Thyroid gland (tissue), 4 donors: Measurements from ENCODE around the gene TSKU.

Experiments
- CTCF ChIP-seq, 6 experiments: fragments of 200-600 bp in 3 of 6; fragments of 450-650 bp in 3 of 6; sonication (generic) in 3 of 6; IDR thresholded peaks; one replicate each; pipeline ENCODE4 v1.5.1; 2016 to 2019; ENCODE audit warnings: antibody characterized with exemption in 6 of 6, mild to moderate bottlenecking in 2 of 6, inconsistent platforms in 1 of 6, moderate library complexity in 1 of 6
- POLR2A ChIP-seq, 2 donors: fragments of 450-650 bp; IDR thresholded peaks; one replicate each; pipeline ENCODE4 v1.6.1; 2017; ENCODE audit warnings: antibody characterized with exemption in 2 of 2, mild to moderate bottlenecking in 2 of 2, moderate library complexity in 1 of 2

GRCh38 chr11:76810151-76810853 lies 27.1 kb downstream of the TSKU start:
- TF ChIP-seq CTCF (IDR thresholded peaks at IDR 0.05) (peak; percentile 21 to 71 (median 50)), POLR2A (IDR thresholded peaks at IDR 0.05) (no peak)
